ENCODE results near the gene SLC2A1.

The SLC2A1 gene

DNA sequence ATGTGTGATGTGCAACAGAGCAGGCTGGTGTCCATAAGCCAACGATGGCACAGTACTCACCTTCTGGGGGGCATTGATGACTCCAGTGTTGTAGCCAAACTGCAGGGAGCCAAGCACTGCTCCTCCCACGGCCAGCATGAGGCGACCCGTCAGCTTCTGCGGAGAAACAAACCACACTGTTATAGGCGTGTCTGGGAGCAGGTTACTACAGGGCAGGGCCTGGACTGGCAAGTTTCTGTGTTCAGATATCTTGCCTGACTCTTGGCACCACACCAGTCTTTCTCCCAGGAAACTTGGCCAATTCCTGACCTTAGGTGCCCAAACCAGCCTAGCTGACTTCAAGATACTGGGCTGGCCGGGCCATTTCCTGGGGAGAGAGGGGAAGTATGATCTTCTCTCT lies 15.5 kb downstream of the SLC2A1 start:
- Histone ChIP-seq H3K4me1 (ENCODE audit: low read length) (peaks cover 6% of the 10 kb centered on the region; the same call in 1 of the 2 replicates), H4K20me1 (ENCODE audit: insufficient read depth, low read length) (peaks cover 43% of the 10 kb centered on the region), H2AFZ (ENCODE audit: low read depth, low read length) (no peak overlapping the region), H3K4me2 (ENCODE audit: low read length) (no peak overlapping the region), H3K79me2 (ENCODE audit: low read length) (peaks cover 40% of the 10 kb centered on the region), H3K9me3 (ENCODE audit: insufficient read depth, low read length) (no peaks in the 10 kb centered on the region), H3K27ac (ENCODE audit: low read length) (no peak overlapping the region), H3K36me3 (replicated peaks; ENCODE audit: low read depth, low read length) (peaks cover 30% of the 10 kb centered on the region), H3K4me3 (ENCODE audit: low read length) (no peak overlapping the region), H3K9ac (ENCODE audit: low read length) (no peak overlapping the region), H3K27me3 (ENCODE audit: low read depth, low read length) (no peaks in the 10 kb centered on the region)
- TF ChIP-seq EZH2phosphoT487 (IDR thresholded peaks at IDR 0.05; ENCODE audit: low read depth), result no peak
- TF ChIP-seq, protein P1, sequence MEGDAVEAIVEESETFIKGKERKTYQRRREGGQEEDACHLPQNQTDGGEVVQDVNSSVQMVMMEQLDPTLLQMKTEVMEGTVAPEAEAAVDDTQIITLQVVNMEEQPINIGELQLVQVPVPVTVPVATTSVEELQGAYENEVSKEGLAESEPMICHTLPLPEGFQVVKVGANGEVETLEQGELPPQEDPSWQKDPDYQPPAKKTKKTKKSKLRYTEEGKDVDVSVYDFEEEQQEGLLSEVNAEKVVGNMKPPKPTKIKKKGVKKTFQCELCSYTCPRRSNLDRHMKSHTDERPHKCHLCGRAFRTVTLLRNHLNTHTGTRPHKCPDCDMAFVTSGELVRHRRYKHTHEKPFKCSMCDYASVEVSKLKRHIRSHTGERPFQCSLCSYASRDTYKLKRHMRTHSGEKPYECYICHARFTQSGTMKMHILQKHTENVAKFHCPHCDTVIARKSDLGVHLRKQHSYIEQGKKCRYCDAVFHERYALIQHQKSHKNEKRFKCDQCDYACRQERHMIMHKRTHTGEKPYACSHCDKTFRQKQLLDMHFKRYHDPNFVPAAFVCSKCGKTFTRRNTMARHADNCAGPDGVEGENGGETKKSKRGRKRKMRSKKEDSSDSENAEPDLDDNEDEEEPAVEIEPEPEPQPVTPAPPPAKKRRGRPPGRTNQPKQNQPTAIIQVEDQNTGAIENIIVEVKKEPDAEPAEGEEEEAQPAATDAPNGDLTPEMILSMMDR (IDR thresholded peaks at IDR 0.05; ENCODE audit: low read depth, low read length), result no peak

GRCh38 chr1:42942444-42942843 lies 16.2 kb downstream of the SLC2A1 start:
- peaks cover 10% of the 10 kb centered on the region for H3K4me1 ChIP-seq (ENCODE audit: low read length)
- TF ChIP-seq, protein P1 (IDR thresholded peaks at IDR 0.05; ENCODE audit: low read depth, low read length), result no peak
- TF ChIP-seq EZH2phosphoT487 (IDR thresholded peaks at IDR 0.05; ENCODE audit: low read depth), result no peak
- no peak overlapping the region for H2AFZ ChIP-seq (ENCODE audit: low read depth, low read length)
- peaks cover 35% of the 10 kb centered on the region for H3K79me2 ChIP-seq (ENCODE audit: low read length)
- no peaks in the 10 kb centered on the region for H3K9me3 ChIP-seq (ENCODE audit: insufficient read depth, low read length)
- H4K20me1 ChIP-seq (ENCODE audit: insufficient read depth, low read length), result peaks cover 37% of the 10 kb centered on the region
- no peak overlapping the region for H3K4me2 ChIP-seq (ENCODE audit: low read length)
- H3K4me3 ChIP-seq (ENCODE audit: low read length), result no peak overlapping the region
- peaks cover 28% of the 10 kb centered on the region for H3K36me3 ChIP-seq (replicated peaks; ENCODE audit: low read depth, low read length)
- no peak overlapping the region for H3K27ac ChIP-seq (ENCODE audit: low read length)
- H3K27me3 ChIP-seq (ENCODE audit: low read depth, low read length), result no peaks in the 10 kb centered on the region
- H3K9ac ChIP-seq (ENCODE audit: low read length), result no peak overlapping the region

GRCh38 chr1:42941640-42942330 lies 16.9 kb downstream of the SLC2A1 start:
- Histone ChIP-seq H3K27ac (ENCODE audit: low read length) (no peak overlapping the region), H3K9ac (ENCODE audit: low read length) (no peak overlapping the region), H3K27me3 (ENCODE audit: low read depth, low read length) (no peaks in the 10 kb centered on the region), H3K36me3 (replicated peaks; ENCODE audit: low read depth, low read length) (peaks cover 34% of the 10 kb centered on the region), H2AFZ (ENCODE audit: low read depth, low read length) (no peak overlapping the region), H3K4me2 (ENCODE audit: low read length) (no peak overlapping the region), H3K4me1 (ENCODE audit: low read length) (peaks cover 10% of the 10 kb centered on the region), H3K9me3 (ENCODE audit: insufficient read depth, low read length) (no peaks in the 10 kb centered on the region), H3K4me3 (ENCODE audit: low read length) (no peak overlapping the region), H4K20me1 (ENCODE audit: insufficient read depth, low read length) (peaks cover 32% of the 10 kb centered on the region), H3K79me2 (ENCODE audit: low read length) (peaks cover 31% of the 10 kb centered on the region)
- TF ChIP-seq, protein P1 (IDR thresholded peaks at IDR 0.05; ENCODE audit: low read depth, low read length), result no peak
- no peak for TF ChIP-seq EZH2phosphoT487 (IDR thresholded peaks at IDR 0.05; ENCODE audit: low read depth)

- Histone ChIP-seq H3K27me3 (ENCODE audit: low read depth, low read length) (no peaks in the 10 kb centered on the region), H3K4me1 (ENCODE audit: low read length) (peaks cover 17% of the 10 kb centered on the region), H4K20me1 (ENCODE audit: insufficient read depth, low read length) (peaks cover 25% of the 10 kb centered on the region), H3K27ac (ENCODE audit: low read length) (no peak overlapping the region), H3K9ac (ENCODE audit: low read length) (no peak overlapping the region), H3K9me3 (ENCODE audit: insufficient read depth, low read length) (no peaks in the 10 kb centered on the region), H3K4me3 (ENCODE audit: low read length) (no peak overlapping the region), H3K79me2 (ENCODE audit: low read length) (peaks cover 28% of the 10 kb centered on the region), H3K4me2 (ENCODE audit: low read length) (no peak overlapping the region), H3K36me3 (replicated peaks; ENCODE audit: low read depth, low read length) (peaks cover 34% of the 10 kb centered on the region), H2AFZ (ENCODE audit: low read depth, low read length) (no peak overlapping the region)
- no peak for TF ChIP-seq EZH2phosphoT487 (IDR thresholded peaks at IDR 0.05; ENCODE audit: low read depth)
- TF ChIP-seq, protein P1 (IDR thresholded peaks at IDR 0.05; ENCODE audit: low read depth, low read length), result no peak
Observed at GRCh38 chr1:42940851-42941639, 17.6 kb downstream of the SLC2A1 start.

Measured in OCI-LY3 (cell line).